Esophagus mucosa (tissue), 1 donor: ENCODE data around the gene OSBPL10. TPM values are rescaled to one million over a fixed set of nuclear protein-coding genes. Genes with fewer than 3 reads are reported as not detected.

Source experiments
- ATAC-seq: fragments of 200-7000 bp; cut with Tn5 transposase; one replicate; pipeline ENCODE4 v1.9.1; 2020
- total RNA-seq: library from RNA; stranded (reverse); gene quantifications from one replicate; pipeline ENCODE4 v1.2.4, GENCODE V29; 2023
- donor health status: DM: yes; HTN: yes; CAD: no.

Gene OSBPL10
- total RNA-seq, 1 donor from 2014 or later = 29.1 TPM

DNA sequence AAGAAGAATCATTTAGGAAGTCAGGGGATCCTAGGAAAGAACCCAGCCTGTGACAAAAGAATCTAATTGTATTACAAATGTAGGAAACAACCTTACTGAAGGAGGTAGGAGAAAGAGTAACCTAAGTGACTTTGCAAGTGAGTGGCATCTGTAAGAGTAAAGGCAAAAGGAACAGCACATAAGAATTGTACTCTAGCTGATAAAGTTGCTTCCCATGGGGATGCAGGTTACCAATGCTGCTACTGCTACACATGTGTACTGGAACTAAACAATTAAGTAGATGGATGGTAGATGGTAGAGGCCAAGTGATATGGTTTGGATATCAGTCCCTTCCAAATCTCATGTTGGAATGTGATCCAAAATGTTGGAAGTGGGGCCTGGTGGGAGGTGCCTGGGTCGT, 60.8 kb downstream of the OSBPL10 start:
- ATAC-seq = no peak

DNA sequence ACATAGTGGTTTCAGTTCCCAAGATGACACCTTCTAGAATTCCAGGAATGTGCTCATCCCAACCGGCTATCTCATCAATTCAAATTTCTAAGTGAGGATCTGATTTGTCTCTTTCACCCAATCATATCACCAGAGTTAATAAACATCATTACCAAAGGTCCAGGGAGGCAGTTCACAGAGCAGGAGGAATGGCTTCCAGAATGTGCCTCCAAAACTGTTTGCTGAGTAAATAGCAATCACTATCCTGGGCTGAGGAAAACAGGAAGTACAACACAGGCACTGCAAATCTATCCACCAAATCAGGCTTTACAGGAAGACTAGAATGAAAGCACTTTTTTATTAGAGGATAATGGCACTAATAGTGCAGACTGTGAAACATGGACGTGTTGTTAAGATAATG, 61.5 kb downstream of the OSBPL10 start:
- no peak for ATAC-seq

DNA sequence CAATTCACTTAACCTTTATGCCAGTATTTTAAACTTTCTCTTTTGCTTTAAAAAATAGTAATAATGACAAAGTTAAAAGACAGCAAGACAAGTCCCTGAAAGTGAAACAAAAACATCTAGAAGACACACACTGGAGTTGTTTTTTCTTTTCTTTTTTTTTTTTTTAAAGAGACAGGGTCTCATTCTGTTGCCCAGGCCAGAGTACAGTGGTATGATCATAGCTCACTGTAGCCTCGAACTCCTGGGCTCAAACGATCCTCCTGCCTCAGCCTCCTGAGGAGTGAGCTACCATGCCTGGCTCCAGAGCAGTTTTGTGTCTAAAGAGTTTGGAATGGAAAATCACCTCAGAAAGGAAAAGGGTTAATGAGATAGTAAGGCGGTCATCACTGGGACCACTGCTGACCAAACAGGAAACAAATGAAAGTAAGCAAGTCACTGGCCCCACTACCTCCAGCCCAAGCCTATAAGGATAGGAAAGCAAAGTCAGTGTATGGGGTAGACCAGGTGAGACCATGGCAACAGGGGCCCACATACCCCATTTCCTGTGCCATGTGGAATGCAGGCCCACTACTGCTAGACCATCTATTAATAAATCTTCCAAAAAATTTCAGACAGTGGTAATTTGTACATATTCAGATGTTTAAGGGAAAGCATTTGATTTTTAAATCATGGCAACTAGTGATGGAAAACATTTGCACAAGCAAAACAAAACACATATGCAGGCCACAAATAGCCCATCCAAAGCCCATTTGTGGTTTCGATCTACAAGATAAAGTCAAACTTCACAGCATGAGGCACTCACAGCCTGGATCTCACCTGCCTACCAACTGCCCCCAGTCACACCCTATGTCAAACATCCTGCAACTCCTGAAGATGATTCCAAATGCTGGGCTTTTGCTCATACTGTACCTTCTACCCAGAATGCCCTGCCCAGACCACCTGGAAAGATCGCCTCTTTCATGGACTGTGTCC, 62.6 kb downstream of the OSBPL10 start:
- peak; percentile 13 for ATAC-seq

DNA sequence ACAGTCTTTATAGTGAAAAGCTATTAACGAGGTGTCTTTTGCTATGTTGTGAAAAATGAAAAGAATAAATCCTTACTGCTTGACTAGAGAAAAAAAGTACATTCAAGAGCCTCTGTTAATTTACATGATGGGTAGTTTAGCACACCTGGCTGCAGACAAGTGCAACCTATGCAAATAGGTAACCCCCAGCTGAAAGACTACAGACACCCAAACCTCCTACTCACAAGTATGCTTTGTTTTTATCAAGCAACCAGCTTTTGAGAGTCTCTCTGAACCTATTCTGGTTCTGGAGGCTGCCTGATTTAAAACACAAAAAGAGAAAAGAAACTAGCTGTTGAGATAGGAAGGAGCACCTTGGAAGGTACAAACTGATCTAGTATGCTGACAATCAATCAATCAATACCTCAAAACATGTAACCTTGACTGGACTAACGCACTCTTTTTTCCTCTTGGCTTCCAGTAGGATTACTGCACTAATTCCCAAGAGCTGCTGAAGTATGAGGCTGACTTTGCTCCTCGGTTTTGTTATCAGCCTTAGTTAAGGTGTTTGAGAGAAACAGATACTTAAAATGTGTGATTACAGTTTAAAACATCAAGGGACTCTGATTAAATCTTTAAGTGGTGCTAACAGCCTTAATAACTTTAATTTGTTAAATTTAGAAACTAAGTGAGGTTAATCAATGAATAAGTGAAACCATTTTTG, 63.6 kb downstream of the OSBPL10 start:
- ATAC-seq = peak; percentile 48

DNA sequence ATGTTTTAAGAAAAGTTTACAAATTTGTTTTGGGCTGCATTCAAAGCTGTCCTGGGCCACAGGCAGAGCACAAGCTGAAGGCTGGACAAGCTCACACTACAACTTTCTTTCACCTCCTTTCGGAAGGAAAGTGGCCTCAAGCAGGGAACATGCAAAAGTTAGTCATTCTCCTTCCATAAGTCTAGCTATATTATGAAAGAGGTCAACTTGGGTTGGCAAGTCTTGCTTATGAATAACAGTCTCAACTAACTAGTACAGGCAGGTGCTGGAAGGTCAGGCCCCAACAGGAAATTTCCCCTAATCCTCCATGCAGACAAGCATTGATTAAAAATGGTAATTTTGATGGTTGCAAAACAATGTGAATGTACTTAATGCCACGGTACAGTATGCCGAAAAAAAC, 69.4 kb downstream of the OSBPL10 start:
- peak; percentile 94 for ATAC-seq

DNA sequence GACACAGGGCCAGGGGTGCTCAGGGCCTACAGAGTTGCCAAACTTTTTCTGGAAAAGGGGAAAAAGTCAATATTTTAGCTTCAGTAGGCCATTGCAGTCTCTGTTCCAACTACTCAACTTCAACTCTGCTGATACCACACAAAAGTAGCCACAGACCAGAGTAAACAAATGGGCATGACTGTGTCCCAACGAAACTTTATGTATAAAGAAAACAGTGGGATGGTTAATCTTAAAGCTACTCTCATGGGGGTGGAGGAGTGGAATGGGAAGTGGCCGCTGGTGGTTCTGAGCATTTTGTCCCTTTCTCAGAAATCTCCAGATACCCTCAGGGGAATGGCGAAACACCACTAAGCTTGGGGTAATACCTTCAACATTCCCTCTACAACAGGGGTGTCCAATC, 69.9 kb downstream of the OSBPL10 start:
- ATAC-seq = no peak

DNA sequence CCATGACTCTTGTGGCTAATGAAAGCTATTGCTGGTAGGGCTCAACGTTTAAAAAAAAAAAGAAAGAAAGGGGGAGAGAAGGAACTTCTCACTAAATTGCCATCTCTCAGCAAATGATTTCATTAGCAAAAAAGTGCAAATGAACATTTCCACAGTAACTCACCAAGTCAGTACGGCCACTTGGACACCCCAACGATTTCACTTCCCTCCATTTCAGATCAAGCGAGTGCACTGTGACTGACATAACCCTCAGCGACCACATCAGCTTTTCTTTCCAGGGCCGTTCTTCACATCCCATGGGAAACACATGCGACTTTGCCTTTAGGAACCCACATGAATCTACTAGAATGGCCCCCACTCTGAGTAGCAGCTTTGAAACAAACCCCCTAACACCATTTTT, 71.6 kb downstream of the OSBPL10 start:
- ATAC-seq = no peak

DNA sequence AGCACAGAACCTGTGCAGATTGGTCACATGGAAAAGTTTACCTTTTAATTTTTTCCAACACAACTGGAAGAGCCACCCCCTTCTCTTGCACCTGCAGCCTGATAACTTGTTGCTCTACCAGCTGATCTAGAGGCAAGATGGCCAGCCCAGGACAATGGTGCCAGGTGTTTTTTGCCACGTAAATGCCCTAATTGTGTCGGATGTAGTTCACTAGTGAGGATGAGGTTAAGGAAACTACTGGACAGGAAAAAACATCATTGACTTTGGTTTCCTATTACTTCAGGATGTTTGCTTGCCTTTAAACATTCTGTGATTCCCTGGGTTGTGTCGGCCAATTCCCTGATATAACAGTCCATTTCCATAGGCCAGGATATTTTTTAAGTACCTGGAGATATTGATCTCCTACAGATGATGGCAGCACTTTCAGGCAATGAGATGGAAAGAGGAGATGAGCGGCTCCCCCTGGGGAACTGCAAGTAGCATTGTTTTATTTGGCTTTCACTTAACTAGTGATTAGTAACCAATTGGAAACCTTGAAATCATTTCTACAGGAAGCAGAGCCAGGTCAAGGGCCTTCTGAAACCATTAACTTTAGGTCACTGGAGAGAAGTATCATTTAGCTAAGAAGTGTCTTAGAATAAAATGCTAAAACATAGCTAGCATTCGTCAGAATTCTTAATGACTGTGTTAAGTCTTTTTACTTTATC, 72.5 kb downstream of the OSBPL10 start:
- no peak for ATAC-seq

DNA sequence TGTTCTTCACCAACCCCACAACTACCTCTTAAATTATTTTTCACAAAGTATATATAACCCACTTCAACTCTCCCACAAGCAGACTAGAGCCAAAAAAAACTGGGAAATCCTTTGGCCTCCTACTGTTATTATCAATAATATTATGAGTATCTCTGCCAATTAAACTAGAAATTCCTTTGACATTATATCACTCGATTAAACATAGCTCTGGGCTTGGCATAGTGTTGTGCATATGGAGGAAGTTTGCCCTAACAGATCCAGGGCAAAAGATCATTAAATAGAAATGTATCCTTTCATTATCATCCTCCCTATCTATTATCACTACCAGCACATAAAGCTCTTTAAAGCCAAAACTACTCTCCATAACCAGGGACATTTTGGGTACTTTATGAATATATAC, 74.9 kb downstream of the OSBPL10 start:
- no peak for ATAC-seq

DNA sequence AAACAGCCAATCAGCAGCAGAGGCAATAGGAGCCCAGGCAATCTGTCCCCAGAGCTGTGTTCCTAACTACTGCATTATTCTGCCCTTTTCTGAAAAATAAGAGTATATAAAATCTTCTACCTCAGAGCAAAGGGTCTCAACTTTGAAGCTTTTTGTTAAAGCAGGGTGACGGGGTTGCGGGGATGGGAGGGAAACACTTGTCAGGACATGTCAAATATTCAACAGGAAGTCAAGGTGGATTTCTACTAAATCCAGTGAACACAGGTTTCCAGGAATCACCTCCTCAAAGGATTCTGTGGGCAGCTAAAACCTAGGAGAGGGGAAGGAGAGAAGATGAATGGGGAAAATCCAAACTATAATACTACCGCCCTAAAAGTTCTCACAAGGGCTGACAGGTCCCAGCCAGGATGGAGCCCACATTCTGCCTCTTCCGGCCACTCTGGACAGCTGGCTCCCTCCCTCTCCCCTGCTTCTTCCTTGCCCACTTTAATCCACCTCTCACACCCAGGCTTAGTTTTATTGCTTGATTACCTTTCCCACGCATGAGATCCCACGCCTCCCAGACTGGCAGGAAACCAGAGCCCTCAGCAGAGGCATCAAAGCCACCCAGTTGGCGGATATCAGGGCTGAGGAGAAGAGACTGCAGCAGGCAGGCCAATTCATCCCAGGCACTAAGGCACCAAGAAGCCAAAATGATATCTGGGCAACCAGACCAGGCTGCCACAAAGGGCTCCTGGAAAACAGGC, 77.2 kb downstream of the OSBPL10 start:
- ATAC-seq = peak; percentile 72

DNA sequence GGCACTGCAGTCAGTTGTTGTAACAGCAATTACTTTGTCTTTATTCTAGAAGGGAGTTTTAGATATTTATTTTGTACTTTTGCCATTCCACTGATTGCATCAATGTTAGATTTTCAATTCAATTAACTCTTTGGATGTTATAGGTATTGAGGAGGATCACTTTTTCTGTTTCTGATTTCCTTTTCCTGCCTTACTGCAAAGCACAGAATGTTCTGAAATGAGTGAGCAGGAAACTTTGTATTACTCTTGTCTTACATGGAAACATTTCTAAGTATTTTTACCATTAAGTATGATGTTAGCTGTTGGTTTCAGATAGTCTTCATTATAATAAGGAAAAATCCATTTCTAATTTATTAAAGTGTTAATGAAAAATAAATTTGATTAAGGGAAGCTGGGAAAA, 80.5 kb downstream of the OSBPL10 start:
- ATAC-seq = no peak

DNA sequence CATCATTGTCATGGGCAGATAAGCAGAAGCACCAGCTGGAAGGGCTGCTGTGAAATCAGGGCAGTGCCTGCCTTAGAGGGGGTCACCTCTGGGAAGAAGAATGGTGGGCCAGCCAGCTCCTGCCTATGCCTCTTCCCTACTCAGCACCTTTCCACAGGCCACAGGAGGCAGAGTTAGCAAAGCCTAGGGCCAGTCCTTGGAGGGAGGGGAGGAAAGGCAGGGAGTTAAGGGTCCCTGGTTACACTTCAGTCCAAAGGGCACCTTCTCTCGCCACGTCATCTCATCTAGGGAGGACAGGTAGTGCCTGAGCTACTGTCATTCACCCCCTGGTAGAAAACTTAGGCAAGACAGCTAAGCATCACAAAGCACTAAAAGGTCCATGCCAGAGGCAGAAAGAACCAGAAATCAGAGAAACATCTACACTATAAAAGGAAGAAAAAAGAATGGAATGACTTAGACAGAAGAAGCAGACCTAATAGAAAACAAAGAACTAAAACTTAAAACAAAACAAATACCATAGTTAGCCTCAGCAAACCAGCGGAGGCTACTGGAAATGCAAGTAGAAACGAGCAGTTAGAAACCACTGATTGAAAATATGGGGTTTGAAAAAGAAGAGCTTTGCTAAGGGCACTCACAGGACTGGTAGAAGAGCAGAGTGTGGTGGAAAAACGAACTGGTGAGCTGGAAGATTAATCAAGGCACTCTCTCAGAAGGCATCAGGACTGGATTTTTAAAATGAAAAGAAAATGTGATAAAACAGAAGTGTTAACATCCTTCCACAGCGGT, 84.2 kb downstream of the OSBPL10 start:
- no peak for ATAC-seq

DNA sequence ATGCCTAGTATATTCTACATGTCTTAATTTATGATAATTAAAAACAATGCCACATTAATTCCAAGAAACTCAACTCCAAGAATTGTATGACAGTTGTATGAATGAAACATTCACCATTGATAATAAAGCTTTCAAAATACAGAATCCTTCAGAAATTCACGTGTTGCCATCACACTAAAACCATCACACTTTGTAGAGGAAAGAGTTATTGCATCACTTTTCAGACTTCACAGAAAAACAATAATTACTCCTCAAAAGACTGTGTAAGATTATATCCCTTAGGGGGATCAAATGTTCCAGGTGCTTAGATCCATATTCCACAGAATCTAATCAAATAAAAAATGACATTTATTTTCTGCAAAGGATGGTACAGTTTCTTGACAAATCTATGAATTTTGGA, 85.0 kb downstream of the OSBPL10 start:
- ATAC-seq = no peak

DNA sequence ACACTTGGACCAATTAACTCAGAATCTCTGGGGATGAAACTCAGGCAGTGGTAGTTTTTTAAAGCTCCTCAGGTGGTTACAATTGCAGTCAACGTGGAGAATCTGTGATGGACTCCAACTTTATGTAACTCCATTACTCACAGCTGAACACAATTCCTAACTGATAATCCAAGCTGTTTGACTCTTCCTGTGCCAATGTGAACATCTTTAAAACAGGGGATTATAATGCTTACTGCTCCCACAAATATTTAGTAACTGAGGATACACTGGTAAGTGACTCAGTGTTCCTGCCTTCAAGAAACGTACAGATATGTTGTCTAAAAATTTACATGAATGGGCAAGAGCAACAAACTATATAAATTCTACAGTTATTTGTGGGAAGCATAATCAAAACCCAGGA, 85.6 kb downstream of the OSBPL10 start:
- ATAC-seq = peak; percentile 48

DNA sequence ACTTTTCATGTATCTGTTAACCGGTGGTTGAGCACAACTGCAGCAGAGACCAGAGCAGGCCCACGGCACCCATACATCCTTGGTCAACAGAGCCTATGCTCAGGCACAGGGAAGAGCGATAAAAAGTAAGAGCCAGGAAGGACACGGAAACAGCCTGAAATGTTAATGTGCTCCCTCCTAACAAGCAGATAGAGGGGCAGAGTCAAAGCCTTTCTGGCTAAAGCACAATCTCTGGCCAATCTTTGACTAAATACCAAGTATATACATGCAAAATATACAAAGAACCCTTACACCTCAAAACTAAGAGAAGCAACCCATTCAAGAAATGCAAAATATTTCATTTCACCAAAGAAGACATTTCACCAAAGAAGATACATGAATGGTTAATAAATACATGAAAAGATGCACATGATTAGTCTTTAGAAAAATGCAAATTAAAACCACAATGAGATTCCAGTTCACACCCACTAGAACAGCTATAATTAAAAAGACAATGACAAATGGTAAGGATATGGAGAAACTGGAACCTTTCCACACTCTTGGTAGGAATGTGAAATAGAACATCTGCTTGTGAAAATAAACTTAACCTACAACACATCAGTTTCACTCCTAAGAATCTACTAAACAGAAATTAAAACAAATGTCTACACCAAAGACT, 88.0 kb downstream of the OSBPL10 start:
- no peak for ATAC-seq

DNA sequence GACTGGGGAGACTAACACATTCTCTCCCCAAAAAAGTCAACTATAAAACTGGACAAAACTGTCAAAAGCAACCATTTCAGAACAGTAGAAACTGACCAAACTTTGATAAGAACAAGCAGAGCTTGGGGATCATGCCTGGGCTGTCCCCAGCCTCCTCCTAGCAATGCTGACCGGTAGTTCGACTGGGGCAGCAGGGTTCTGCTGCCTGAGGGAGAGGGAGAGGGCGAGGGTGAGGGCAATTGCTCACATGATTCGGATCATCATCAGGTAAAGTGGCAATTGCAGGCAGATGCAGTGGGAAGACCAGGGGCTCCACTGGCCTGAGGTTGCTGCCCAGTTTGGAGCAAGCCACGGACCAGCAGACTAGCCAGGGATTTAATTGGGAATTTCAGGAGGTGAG, 88.6 kb downstream of the OSBPL10 start:
- no peak for ATAC-seq

DNA sequence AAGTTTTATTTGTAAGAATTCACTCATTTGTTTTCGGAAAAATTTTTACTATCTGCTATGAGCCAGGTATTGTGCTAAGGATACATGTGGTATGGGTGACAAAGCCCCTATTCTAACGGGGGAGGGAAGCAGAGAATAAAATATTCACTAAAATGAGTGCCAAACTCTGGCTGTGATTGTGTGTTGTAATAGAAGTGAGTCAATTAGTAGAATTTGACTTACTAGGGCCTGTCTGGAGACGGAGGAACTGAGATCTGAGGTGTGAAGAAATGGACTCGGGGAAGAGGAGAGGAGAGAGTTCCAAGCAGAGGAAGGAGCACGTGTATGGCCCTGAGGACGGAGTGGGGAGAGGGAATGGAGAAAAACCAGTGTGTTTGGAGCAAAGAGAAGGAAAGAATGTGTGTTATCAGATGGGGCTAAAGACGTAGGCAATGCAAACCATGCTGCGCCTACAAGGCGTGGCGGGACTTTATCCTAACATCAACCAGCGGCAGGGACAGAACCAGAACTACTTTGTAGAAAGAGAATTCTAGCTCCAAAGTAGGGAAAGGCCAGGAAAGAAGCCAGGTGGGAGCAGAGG, 89.1 kb downstream of the OSBPL10 start:
- ATAC-seq = peak; percentile 35

DNA sequence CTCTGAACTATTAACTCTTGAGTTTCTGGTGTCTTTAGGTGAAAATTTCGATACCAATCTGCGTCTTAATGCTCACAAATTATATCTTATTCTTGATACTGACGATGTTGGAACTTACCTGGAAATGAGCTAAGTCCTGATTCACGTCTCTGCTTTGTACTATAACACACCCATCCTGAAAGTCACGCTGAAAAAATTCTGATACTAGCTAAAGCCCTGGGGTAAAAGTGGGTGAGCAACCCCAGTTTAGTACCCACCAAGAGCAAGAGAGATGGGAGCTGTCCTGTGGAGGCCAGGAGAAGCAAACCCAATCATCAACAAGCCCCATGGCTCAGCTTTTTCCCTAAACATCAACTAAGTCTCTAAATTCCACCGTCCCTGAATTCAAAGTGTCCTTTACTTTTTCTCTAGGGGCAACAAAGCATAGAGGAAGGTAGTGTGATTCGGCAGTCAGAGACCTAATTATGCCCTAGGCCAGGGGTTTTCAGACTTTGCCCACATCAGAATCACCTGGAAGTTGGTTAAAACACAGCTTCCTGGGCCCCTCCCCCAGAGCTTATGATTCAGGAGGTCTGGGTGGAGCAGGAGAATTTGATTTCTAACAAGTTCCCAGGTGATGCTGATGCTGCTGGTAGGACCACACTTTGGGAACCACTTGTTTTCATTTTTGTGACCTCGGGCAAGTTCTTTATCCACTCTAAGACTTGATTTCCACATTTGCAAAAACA, 90.2 kb downstream of the OSBPL10 start:
- ATAC-seq = peak; percentile 85

DNA sequence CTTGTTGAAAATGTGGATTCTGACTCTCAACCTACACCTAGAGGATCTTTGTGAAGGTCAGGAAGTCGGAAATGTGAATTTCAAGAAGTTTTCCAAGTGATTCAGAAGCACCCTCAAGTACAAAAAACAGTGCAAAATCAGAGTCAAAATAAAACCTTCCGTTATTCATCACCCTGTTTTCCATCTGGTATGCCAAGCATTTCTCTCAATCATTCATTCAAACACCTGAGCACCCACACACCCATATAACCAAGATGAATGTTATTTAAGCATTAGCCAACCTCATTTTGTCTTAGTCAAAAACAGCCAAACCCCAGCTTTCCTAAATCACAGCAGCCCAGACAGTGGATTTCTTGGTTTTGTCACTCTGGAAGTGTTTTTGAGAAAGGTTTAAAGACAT, 91.1 kb downstream of the OSBPL10 start:
- no peak for ATAC-seq

DNA sequence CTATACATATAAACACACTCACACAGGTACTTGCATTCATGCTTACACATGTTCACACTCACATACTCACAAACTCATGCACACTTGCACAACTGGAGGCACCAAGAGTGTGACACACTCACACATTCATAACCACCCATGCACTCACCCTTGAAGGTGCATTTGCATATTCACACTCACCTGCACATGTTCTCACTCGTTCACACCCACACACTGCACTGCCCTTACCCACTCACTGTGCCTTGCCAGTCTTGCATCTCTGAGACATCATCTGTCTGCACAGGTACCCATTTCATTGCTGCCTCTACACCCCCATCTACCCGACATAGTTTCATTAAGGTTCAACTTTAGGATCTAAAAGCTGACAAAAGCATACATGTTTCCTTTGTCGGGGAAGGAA, 95.8 kb downstream of the OSBPL10 start:
- no peak for ATAC-seq
